Osteoblast (primary cell): Measurements from ENCODE around the gene CCSER1. TPM values are rescaled to one million over a fixed set of nuclear protein-coding genes. Genes with fewer than 3 reads are reported as not detected.
A peak's percentile ranks its signal among the peaks of the same experiment; 100 is the strongest.

Experiments
- DNase-seq: peaks from one replicate; pipeline ENCODE4 v3.0.0; 2011; ENCODE audit warnings: low spot score, mixed read lengths; ENCODE audit not compliant: insufficient read length; ENCODE audit errors: missing footprints
- H2AFZ ChIP-seq: 2 replicates; pipeline ENCODE4 v1.6.0; 2011; ENCODE audit warnings: mild to moderate bottlenecking, low read length
- H3K27ac ChIP-seq: 2 replicates; pipeline ENCODE4 v1.5.1; 2011; ENCODE audit warnings: mild to moderate bottlenecking, low read depth, low read length, moderate library complexity
- H3K27me3 ChIP-seq: 2 replicates; pipeline ENCODE4 v1.6.0; 2012; ENCODE audit warnings: mild to moderate bottlenecking, control low read depth, inconsistent platforms, low read length, moderate library complexity; ENCODE audit not compliant: insufficient read depth
- H3K36me3 ChIP-seq: 2 replicates; pipeline ENCODE4 v1.5.1; 2011; ENCODE audit warnings: mild to moderate bottlenecking, low read length, control low read depth, moderate library complexity; ENCODE audit not compliant: insufficient read depth
- H3K4me1 ChIP-seq: 2 replicates; pipeline ENCODE4 v1.5.1; 2011; ENCODE audit warnings: mild to moderate bottlenecking, low read length, control low read depth, moderate library complexity; ENCODE audit not compliant: insufficient read depth
- H3K4me2 ChIP-seq: 2 replicates; pipeline ENCODE4 v1.6.0; 2011; ENCODE audit warnings: mild to moderate bottlenecking, low read length; ENCODE audit not compliant: insufficient read depth
- H3K4me3 ChIP-seq: fragments of 200-600 bp; sonication (generic); 3 replicates; pipeline ENCODE4 v1.5.1; 2012; ENCODE audit warnings: mild to moderate bottlenecking, low read length, inconsistent platforms; ENCODE audit not compliant: insufficient read depth
- H3K79me2 ChIP-seq: 2 replicates; pipeline ENCODE4 v1.6.0; 2012; ENCODE audit warnings: mild to moderate bottlenecking, low read length, control low read depth, inconsistent platforms; ENCODE audit not compliant: insufficient read depth
- H3K9me3 ChIP-seq: 2 replicates; pipeline ENCODE4 v1.5.1; 2011; ENCODE audit warnings: low read depth, low read length, control low read depth
- H4K20me1 ChIP-seq: 2 replicates; pipeline ENCODE4 v1.6.0; 2012; ENCODE audit warnings: mild to moderate bottlenecking, low read length, control low read depth; ENCODE audit not compliant: insufficient read depth
- total RNA-seq: library from RNA; depleted of rRNA; stranded (reverse); fragments of >200 nt; gene quantifications from 2 replicates; pipeline ENCODE4 v1.2.3, GENCODE V29; 2012
- TF ChIP-seq, protein P1 (sequence below): IDR thresholded peaks from 2 replicates; pipeline ENCODE4 v1.5.1; 2011; ENCODE audit warnings: mild to moderate bottlenecking, low read depth, low read length, moderate library complexity; ENCODE audit errors: extremely low read depth

The CCSER1 gene
- total RNA-seq, 1 donor: under 0.01 TPM

DNA sequence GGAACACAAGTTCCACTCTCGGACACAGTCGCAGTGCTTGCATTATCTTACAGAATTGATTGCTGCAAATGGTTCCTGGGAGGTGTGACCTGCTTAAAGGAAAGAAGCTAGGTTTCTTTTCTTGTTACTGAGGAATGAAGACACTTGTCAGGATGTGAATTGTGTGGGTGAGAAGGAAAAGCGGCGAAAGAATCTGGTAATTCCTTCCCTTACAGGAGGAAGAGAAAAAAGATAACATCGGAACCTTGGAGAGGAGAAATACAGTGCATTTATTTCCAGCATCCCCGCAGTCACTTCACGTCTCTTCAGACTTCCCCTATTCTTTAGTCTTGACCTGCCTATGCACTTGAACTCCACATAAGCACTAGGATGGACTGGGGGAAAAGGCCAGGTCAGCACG is 389 bp upstream of the CCSER1 start:
- peaks cover 3% of the 10 kb centered on the region for H3K27me3 ChIP-seq
- TF ChIP-seq, protein P1, sequence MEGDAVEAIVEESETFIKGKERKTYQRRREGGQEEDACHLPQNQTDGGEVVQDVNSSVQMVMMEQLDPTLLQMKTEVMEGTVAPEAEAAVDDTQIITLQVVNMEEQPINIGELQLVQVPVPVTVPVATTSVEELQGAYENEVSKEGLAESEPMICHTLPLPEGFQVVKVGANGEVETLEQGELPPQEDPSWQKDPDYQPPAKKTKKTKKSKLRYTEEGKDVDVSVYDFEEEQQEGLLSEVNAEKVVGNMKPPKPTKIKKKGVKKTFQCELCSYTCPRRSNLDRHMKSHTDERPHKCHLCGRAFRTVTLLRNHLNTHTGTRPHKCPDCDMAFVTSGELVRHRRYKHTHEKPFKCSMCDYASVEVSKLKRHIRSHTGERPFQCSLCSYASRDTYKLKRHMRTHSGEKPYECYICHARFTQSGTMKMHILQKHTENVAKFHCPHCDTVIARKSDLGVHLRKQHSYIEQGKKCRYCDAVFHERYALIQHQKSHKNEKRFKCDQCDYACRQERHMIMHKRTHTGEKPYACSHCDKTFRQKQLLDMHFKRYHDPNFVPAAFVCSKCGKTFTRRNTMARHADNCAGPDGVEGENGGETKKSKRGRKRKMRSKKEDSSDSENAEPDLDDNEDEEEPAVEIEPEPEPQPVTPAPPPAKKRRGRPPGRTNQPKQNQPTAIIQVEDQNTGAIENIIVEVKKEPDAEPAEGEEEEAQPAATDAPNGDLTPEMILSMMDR: no peak
- no peaks in the 10 kb centered on the region for H3K36me3 ChIP-seq
- no peaks in the 10 kb centered on the region for H4K20me1 ChIP-seq
- no peaks in the 10 kb centered on the region for H3K9me3 ChIP-seq
- no peaks in the 10 kb centered on the region for H3K79me2 ChIP-seq
- no peak overlapping the region for H2AFZ ChIP-seq
- H3K4me3 ChIP-seq: no peak overlapping the region
- H3K4me1 ChIP-seq: no peaks in the 10 kb centered on the region
- no peak overlapping the region for H3K27ac ChIP-seq
- no peak for DNase-seq
- H3K4me2 ChIP-seq: no peak overlapping the region

DNA sequence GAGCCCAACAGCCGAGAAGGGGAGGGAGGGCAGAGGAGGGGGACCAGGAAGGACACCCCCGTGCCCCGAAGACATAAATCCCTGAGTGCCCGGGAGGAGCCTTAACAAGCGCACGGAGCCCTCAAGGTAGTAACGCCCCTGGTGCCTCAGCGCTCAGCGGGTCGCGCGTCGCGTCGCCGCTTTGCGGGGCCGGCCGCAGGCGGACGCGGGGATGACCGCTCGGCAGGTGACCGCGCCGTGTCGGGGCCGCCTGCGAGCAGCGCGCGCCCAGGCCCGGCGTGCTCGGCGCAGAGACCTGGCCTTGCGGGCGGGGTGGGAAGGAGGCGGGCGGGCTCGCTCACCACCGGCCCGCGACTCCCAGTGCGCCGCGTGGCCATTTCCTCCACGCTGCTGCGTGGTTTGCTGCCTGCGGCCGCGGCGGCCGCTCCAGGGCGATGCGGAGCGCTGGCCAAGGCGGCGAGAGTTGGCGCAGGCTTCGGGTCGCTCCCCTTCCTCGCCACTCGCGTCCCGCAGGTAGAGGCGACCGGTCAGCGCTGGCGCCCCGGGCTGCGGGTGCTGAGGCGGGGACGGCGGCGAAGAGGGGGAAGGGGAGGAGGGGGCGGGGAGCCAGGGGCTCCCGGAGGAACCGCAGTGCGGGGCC is 632 bp downstream of the CCSER1 start:
- no peak overlapping the region for H3K4me2 ChIP-seq
- peak; percentile 47 for DNase-seq

DNA sequence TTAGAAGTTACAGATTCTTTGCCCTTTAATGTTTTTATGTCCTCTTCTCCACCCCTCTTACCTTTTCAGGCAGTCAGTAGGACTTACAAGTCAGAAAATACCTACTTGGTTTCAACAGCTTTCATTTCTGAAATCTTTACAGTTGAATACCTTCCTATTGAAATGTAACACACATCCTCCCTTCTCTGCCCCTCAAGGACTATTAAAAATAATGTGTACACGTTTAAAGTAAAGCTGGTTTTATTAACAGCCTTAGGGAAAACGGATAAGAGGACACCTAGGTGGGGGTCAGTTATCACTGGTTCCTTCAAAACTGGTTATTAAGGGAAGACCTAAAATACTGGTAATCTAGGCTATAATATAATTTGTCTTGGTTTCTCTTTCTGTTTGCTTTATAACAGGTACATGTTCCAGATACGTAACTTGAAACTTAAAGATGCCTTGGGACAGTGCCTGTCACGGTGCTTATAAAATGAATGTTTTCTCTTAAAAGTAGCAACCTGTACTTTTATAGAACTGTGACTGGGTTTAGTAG is 1.8 kb downstream of the CCSER1 start:
- H3K9me3 ChIP-seq: no peaks in the 10 kb centered on the region
- peaks cover 3% of the 10 kb centered on the region for H3K27me3 ChIP-seq
- no peaks in the 10 kb centered on the region for H4K20me1 ChIP-seq
- H3K27ac ChIP-seq: no peak overlapping the region
- peak; percentile 9 for DNase-seq
- H3K79me2 ChIP-seq: no peaks in the 10 kb centered on the region
- TF ChIP-seq, protein P1: no peak
- H2AFZ ChIP-seq: no peak overlapping the region
- no peaks in the 10 kb centered on the region for H3K4me1 ChIP-seq
- no peaks in the 10 kb centered on the region for H3K36me3 ChIP-seq
- no peak overlapping the region for H3K4me2 ChIP-seq
- H3K4me3 ChIP-seq: no peak overlapping the region

More for the DNA sequence above, 632 bp downstream of the CCSER1 start:
- Histone ChIP-seq H3K79me2 (no peaks in the 10 kb centered on the region), H3K27ac (no peak overlapping the region), H3K4me1 (no peaks in the 10 kb centered on the region), H3K27me3 (peaks cover 3% of the 10 kb centered on the region), H2AFZ (no peak overlapping the region), H4K20me1 (no peaks in the 10 kb centered on the region), H3K36me3 (no peaks in the 10 kb centered on the region), H3K9me3 (no peaks in the 10 kb centered on the region), H3K4me3 (no peak overlapping the region)
- TF ChIP-seq, protein P1: no peak

DNA sequence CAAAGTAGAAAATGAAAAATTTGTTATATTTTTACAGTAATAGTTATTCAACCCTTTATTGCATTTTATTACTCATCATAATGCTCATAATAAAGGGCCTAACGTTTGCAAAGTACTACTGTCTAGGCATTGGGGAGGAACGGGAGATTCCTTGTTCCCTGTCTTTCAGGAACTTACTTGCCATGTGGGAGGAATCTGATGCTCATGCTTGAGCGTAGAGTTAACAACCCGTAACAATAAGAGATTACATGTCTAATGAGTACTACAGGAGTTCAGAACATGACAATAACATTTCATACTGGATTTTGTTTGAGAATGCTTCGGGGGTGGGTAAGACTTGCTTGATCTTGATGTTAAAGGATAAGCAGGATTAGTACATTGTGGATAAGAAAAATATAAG is 2.9 kb downstream of the CCSER1 start:
- H2AFZ ChIP-seq: no peak overlapping the region
- DNase-seq: no peak
- TF ChIP-seq, protein P1: no peak
- no peaks in the 10 kb centered on the region for H3K79me2 ChIP-seq
- no peak overlapping the region for H3K27ac ChIP-seq
- H3K4me2 ChIP-seq: no peak overlapping the region
- no peak overlapping the region for H3K4me3 ChIP-seq
- no peaks in the 10 kb centered on the region for H3K9me3 ChIP-seq
- H3K36me3 ChIP-seq: no peaks in the 10 kb centered on the region
- no peaks in the 10 kb centered on the region for H3K4me1 ChIP-seq
- peaks cover 3% of the 10 kb centered on the region for H3K27me3 ChIP-seq
- H4K20me1 ChIP-seq: no peaks in the 10 kb centered on the region
